Stimulated activated CD8-positive, alpha-beta memory T cell treated with anti-CD3 and anti-CD28 coated beads, Interleukin-7, amount 100 ng/mL, for 4 hours (primary cell): ENCODE data around the gene INKA1.

Experiments
- DNase-seq, 2 donors: peaks; one replicate each; pipeline ENCODE4 v3.0.0-alpha.2; 2020; ENCODE audit warnings: low read depth in 2 of 2

INKA1 gene

DNA sequence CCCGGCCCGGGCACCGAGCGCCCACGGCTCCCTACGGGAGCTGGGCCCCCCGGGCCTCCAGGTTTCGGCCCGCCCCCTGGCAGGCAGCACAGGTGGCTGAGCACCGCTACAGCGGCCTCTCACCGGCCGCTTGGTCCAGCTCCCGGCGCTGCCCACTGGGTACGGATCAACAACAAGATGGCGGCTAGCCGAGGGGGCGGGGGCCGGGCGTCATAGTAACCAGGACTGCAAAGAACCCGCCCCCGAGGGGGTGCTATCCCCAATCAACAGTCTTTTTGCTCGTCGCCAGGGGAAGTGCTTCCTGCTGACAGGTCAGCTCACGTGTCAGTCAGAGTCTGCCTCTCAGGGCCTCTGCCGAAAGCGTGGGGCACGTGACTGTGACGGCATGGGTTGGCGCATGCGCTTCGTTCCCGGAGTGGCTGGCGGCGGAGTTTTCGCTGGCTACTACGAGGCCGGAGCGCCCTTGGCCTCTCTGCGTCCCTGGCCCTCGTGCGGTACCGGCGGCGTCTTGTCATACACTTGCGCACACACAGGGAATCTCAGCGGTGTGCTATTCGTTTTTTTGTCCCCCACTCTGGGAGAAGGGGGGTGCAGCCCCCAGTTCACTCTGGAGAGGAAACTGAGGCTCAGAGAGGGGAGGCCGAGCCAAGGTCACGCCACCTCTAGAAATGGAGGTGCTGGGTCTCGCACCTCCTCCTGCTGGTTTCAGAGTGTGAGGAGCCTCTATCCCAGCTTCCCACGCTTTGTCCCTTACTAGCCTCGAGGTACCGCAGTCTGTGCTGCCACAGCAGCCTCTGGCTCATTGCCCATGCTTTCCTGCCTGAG is 16.5 kb upstream of the INKA1 start, which contains the start of gene IP6K1:
IP6K1 (minus strand) TSS at position 186 of the 825 bp plus-strand sequence. CDS start 38,502 bp downstream, outside the sequence.
- DNase-seq = peak; percentile 100

- DNase-seq = no peak
Measured at GRCh38 chr3:49787182-49787464, 15.9 kb upstream of the INKA1 start.

- no peak for DNase-seq
Measured at GRCh38 chr3:49787536-49787935, 15.5 kb upstream of the INKA1 start.

GRCh38 chr3:49788056-49788455 is 15.0 kb upstream of the INKA1 start:
- no peak for DNase-seq

GRCh38 chr3:49790626-49791411 is 12.2 kb upstream of the INKA1 start:
- DNase-seq = no peak

GRCh38 chr3:49791571-49791970 is 11.5 kb upstream of the INKA1 start:
- DNase-seq = no peak

DNA sequence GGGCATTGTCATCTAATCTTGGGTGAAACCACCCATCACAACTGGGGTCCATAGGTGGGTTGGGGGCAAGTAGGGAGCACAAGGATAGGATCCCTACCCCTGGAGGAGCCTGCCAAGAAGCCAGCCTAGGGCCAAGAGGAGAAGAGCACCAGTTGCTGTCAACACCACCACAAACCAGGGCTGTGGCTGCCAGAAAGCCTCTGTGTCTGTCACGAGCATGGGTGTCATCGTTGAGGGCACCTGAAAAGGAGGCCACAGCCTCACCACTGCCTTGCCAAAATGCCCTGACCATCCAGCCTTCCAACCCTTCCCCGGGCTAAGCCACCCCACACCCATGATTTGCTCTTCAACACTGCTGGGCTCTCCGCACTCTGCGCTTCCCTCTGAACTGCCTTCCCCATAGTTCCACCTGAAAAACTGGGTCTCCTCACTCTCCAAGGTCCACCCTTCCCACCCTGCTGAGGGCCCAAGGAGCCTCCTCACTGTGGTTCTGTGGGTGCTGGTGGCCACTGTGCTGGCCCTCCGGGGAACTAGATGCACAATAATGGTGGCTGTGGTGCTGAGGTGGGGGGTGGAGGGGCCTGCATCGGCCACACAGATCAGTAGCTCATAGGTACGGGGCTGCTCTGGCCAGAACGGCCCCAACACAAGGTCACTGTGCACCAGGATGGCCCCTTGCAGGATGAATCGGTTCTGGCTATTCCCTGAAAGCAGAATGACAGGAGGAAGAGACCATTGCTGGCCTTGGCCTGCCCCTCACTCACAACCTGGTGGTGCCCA is 10.5 kb upstream of the INKA1 start:
- no peak for DNase-seq

DNA sequence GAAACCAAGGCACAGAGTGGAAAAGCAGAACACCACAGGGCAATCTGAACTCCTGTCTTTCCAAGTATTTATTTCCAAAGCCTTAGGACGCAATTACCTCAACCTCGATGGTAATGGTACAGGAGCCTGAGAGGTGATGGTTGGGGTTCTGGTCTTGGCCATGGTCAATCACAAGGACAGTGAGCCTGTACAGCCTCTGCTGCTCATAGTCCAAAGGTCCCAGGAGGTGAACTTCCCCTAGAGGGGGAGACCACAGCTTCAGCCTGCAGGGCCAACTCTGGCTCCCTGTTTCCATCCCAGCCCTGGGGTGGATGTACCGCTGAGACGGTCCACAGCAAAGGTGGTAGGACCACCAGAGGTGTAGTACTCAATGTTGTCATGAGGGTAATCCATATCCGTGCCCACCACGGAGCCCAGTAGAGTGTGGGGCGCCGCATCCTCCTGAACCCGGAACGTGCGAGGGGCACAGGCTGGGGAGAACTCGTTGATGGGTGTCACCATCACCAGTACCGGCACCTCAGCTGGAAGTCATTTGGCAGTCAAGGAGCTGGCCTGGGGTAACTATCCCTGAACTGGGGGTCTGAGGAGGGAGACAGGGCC is 9.5 kb upstream of the INKA1 start:
- no peak for DNase-seq

- DNase-seq = no peak
Measured at GRCh38 chr3:49794431-49794830, 8.6 kb upstream of the INKA1 start.

DNA sequence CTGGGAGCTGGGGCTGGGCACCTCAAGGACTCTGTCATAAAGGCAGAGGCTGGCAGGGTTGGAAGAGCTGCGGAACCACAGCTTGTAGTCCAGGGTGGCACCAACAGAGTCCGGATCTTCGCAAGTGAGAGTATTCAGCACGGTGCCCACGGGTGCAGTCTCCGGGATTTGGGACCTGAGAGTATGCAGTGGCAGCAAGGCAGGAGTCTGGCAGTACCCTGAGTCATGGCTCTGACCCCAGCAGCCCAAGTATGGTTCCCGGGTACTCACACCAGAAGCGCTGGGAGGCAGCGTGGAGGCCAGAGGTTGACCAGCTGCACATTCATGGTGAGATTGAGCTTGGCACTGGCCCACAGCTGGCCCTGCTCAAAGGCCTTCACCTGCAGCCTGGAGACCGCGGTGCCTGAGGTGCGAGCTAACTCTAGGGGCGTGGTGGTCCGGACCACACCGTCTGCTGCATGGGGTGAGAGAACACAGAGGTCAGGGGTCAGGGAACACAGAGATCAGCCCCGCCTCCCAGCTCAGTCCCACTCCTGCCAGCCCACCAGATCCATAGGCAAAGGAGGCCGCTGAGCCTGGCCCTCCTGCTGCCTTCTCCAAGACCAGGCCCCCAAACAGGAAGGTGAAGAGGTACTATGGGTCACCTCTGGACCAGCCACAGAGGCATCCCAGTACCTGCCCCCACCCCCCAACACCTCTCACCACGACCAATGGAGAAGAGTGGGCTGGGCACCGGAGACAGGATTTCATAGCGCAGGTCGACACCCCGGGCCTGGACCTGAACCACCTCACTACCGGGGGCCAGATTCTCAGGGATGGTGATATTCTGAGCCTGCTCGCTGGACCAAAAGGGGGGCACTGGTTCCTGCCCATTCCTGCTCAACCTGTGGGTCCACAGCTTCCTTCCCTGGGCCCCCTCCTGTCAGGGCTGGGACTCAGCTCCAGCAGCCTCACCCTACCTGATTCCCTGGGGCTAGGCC is 7.8 kb upstream of the INKA1 start:
- DNase-seq = no peak

GRCh38 chr3:49799105-49799504 is 4.0 kb upstream of the INKA1 start:
- no peak for DNase-seq

DNA sequence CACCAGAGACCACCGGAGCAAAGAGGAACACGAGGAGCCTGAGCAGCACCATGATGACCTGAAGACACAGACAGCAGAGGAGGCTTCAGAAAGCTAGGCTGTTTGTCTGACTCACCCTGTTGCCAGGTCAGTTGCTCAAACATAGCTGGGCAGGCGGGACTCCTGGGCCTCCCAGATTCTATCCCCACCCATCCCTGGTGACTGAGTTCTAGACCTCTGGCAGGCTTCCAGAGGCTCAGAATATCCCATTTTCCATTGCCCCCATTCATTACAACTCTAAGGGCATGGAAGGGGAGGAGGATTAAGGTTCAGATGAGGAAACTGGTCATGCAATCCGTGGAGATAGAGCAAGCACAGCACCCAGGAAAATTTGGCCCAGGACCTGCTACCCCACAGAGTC is 3.3 kb upstream of the INKA1 start, which contains the start of gene CDHR4:
CDHR4 (minus strand) TSS at position 113 of the 400 bp plus-strand sequence; CDS start at position 52, 61 bp downstream.
- DNase-seq = no peak

DNA sequence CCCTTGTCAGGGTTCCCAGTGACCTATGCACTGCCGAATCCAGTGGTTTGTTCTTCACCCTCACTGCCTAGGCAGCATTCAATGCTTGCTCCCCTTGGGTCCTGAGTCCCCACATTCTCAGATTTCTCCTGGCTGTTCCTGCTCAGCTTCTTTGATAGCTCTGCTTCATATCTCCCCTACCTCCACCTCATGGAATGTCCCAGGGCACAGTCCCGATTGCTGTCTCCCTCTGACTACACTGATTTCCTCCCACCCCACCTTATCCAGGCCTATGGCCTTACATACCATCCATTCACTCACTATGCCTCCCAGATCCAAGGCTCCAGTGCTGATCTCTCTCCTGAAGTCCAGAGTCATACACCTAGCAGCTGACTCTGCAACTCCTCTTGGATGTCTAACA is 1.9 kb upstream of the INKA1 start:
- DNase-seq = no peak

DNA sequence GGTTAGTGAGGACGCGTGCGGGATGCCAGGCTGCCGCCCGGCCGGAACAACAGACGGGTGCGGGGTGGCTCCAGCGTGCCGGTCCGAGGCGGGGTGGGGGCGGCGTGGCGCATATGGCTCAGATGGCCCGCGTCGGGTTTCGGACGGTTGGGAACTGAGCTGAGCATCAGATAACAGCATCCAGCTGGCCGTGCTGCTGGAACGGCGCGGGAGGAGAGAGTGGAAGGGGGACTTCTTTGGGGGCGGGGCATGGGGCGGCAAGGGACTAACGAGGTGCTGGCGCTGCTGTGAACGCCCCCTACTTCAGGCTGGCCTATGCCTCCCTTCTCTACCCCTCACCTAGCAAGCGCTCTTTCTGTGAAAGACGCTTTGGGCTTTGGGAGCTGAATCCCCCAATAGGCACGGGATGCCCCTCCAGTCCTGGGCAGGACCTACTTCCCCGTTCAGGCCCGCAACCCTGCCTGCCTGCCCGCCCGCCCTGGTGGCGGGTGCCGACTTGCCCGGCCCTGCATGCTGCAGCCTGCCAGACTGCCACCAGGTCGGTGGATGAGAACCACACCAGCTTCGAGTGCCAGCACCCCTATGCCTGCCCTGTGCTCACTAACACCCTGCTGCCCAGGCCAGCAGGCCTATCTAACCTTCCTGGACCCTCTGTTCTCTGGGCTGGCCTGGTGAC is 542 bp downstream of the INKA1 start:
- DNase-seq = no peak

GRCh38 chr3:49804141-49805041 is 1.3 kb downstream of the INKA1 start:
- DNase-seq = no peak

GRCh38 chr3:49805367-49805782 is 2.3 kb downstream of the INKA1 start:
- DNase-seq = no peak

DNA sequence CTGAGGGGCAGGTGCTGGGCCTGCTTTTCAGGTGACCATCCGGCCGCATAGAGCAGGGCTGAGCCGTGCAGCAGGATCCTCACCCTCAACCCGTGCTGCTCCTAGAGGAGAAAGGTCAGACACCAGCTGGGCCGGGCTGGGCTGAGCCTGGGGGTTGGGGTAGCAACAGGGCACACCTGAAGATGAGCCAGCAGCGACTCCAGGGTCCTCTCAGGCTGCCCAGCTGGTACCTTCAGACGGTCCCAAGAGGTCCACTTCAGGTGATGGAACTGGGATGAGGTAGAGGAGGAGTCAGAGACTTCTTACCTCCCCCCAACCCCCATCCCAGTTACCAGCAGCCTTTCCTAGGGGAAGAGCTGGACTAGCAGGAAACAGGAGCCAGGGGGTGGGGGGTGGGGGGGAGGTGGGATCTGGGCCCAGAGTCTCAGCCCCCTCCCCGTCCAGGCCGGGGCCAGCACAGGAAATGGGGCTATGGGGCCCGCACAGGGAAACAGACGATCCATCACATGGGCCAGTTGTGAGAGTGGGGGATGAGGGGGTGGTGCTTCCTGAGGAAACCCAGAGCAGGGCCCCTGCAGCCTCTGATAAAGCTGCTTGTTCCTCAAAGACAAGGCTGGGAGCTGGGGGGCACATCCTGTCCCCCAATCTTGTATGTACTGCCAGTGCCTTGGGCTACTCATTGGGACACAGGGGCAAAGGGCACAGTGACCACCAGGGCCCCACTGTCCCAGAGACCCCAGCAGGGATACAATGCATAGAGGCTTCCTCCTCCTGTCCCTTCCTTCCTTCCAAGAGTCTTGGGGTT is 3.0 kb downstream of the INKA1 start:
- DNase-seq = no peak

DNA sequence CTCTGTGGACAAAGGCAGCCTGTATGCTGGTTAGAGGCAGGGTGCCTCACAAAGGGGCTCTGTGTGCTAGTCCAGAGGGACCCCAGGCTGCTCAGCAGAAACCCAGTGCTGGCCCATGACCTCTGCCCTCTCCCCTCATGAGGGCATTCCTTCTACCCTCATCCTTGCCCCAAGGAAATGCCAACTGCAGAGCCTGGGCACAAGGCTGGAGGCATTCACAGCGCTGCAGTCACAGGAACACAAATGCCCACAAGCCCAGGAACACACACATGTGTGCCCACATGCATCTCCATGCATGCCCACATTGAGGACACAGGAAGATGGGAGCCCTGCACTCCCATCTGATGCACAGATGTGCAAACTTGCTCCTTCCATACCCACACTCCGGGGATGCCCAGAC is 3.8 kb downstream of the INKA1 start:
- DNase-seq = no peak
